D721Med (cell line): Measurements from ENCODE around the gene PPP6C.

Experiments
- DNase-seq: peaks from one replicate; pipeline ENCODE4 v3.0.0; 2011; ENCODE audit warnings: low spot score; ENCODE audit not compliant: insufficient read length
- FAIRE-seq: peaks from 2 replicates; lab custom pipeline; 2011; peaks lifted over from hg19 to GRCh38; lab: Jason Lieb, UNC
- CTCF ChIP-seq: IDR thresholded peaks from 2 replicates; pipeline ENCODE4 v1.5.1; 2012; ENCODE audit warnings: mild to moderate bottlenecking, control low read depth; ENCODE audit not compliant: insufficient read depth; ENCODE audit errors: missing control alignments

The PPP6C gene

GRCh38 chr9:125100822-125101221 lies 88.8 kb downstream of the PPP6C start:
- no peak for TF ChIP-seq CTCF
- DNase-seq (no peak), FAIRE-seq (no peak)

GRCh38 chr9:125099816-125100215 lies 89.8 kb downstream of the PPP6C start:
- no peak for DNase-seq
- TF ChIP-seq CTCF, result no peak
- FAIRE-seq, result no peak
